Fibroblast of the conjunctiva (primary cell): Measurements from ENCODE around the gene OSGIN1.

ENCODE experiments used
- DNase-seq: peaks from one replicate; pipeline ENCODE4 v3.0.0-alpha.2; 2010; ENCODE audit warnings: low read depth

Gene OSGIN1

DNA sequence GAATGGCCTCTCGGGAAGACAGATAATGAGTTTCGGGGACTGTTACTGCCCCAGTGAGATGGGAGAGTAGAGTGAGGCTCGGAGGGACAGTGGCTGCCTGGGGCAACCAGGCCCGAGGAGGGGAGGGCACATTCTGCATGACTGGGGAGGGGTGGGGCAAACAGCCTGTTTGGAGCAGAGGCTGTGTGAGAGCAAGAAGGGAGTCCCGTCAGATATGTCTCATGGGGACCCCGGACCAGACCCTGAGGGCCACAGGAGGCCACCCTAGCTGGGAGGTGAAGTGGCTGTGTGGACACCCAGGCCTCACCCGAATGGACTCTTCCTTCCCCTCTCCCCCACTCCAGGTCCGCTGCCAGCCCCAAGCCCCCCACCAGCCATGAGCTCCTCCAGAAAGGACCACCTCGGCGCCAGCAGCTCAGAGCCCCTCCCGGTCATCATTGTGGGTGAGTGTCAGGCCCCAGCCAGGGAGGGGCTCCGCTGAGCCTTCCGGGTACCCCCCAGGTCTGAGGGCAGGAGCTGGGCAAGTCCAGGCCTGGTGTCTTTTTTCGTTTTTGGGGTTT is 4.3 kb downstream of the OSGIN1 start:
- DNase-seq = no peak

DNA sequence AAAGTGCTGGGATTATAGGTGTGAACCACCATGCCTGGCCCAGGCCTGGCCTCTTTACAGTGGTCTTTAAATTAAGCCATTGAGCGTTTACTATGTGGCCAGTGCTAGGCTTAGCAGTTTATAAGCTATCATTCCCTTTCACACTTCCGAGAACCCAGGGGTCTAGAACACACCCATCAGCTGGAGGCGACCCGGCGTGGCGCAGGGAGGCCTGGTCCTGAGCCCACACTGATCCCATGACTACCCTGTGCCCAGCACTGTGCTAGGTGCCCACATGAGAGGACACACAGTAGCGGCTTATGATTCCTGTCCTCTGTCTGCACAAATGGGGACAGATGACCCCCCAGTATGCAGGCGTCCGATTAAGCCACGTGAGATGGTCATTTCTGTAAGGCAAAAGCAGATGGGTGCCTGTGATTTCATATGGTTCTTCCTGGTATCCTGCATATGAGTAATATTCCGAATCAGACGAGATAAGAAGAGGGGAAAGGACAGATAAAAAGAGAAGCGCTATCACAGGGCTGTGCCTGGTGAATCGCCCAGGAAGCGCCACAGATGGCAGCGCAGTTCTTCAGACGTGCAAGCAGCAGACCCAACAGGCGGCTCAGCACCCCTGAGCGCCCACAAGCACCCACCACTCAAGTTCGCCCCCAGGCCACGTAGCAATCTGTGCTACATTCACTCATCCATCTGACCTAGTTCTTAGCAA is 5.3 kb downstream of the OSGIN1 start:
- DNase-seq = no peak

DNA sequence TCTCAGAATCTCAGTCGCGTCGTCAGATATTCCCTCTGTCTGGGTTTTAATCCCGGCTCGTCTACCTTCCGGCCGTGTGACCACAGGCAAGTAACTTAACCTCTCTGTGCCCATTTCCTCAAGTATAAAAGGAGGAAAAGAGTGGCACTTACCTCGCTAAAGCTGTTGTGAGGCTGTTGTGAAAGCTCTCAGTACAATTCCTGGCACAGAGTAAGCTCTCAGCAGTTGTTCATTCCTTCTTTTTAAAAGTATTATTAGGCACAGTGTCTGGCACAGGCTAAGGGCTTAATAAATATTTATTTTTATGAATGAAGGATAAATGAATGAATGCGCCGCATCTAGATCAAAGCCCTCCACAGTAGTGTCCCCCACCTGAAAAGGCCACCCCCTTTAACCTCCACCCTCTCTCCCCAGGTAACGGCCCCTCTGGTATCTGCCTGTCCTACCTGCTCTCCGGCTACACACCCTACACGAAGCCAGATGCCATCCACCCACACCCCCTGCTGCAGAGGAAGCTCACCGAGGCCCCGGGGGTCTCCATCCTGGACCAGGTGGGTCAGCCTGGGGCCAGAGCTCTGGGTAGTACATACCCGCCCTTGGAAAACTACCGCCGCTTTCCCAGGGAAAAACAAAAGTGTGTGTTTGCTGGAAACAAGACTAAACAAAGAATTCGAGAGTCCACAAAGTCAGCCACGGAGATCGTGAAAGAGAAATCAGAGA is 6.0 kb downstream of the OSGIN1 start:
- DNase-seq = no peak

DNA sequence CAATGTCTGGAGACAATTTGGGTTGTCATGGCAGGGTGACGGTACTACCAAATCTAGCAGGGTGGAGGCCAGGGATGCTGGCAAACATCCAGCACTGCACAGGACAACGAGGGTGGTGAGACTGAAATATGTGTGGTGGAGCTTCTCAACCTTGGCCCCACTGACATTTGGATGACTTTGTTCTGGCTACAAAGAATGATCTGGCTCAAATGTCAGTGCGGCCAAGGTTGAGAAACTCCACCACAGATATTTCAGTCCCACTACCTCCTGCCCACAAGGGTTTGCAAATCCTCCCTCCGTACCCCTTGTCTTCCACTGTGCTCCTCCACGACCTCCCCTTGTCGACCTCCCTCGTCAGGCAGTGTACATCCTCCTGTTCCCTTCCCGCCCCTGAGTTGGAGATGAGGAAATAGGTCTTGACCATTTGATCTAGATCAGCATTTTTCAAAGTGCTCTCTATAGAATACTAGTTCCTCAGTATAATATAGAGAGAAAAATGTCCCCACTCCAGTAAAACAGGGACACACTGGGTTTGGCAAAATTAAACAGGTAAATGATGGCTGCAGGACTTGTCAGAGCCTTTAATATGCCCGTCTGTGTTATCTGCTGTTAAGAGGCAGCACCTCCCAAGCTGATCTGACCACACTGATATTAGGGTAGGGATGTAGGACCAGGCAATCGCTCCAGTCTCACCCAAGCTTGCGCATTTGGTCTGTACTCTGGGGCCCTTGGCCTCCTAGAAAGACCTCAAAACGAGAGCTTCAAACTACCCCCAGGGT is 6.8 kb downstream of the OSGIN1 start:
- no peak for DNase-seq

DNA sequence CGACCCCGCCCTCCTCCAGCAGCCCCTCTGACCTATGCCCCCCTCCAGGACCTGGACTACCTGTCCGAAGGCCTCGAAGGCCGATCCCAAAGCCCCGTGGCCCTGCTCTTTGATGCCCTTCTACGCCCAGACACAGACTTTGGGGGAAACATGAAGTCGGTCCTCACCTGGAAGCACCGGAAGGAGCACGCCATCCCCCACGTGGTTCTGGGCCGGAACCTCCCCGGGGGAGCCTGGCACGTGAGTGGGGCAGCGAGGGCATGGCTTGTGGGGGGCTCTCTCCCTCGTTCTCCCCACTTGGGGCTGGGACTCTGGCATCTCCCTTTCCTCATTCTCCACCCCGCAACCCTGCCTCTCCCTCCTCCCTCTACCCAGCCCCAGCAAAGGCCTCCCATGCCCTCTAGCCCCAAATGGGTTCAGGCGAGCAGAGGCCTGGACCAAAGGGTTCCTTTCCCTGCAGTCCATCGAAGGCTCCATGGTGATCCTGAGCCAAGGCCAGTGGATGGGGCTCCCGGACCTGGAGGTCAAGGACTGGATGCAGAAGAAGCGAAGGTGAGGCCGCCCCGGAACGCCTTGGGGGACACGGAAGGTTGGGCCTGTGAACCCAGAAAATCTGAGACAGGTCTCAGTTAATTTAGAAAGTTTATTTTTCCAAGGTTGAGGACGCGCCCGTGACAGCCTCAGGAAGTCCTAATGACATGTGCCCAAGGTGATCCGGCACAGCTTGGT is 7.6 kb downstream of the OSGIN1 start:
- DNase-seq = no peak

DNA sequence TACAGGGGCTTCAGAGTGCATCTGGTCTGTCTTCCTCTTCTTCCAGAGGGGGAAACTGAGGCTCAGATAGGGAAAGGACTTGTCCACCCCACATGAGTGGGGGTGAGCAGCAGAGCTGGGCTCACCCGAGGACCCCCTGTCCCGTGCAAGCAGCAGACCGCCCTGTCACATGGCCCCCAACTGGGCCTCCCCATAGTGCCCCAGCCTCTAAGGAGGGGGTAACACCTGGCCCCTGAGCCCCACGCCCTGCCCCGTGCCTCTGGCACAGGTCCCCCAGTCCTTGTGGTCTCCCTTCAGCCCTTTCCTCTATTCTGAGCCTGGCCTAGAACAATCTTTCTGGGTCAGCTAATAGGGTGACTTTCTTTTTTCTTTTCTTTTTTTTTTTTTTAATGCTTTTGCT is 8.6 kb downstream of the OSGIN1 start:
- DNase-seq = no peak

DNA sequence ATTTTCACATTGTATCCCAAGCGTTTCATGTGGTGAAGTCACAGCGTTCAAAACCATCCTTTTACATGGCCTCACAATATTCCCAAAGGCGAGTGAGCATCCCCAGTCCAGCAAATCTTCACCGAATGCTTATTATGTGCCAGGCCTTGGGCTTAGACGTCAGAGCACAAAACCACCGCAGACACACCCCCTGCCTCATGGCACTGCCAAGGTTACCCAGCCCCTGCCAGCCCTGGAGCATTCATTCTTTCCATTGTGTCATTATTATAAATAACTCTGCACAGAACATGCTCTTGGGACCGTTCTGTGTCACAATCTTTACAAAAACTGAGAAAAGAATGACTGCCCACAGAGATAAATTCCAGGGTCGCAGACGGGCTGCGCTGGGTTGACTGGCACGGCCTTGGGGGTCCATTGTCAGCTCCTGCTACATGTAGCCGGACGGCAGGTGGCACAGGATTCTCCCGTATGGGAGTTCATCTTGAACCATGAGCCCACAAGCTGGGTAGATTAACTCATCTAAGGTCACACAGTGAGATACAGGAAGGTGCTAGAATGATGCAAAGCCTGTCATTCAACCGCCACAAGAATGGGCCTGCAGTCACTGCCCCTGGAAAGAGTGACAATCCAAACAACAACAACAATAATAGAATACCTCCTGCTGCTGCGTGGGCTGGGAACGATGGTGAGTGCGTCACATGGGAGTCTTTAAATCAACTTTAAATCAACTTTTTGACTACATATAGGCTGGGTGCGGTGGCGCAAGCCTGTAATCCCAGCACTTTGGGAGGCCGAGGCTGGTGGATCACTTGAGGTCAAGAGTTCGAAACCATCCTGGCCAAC is 10.5 kb downstream of the OSGIN1 start:
- DNase-seq = no peak

DNA sequence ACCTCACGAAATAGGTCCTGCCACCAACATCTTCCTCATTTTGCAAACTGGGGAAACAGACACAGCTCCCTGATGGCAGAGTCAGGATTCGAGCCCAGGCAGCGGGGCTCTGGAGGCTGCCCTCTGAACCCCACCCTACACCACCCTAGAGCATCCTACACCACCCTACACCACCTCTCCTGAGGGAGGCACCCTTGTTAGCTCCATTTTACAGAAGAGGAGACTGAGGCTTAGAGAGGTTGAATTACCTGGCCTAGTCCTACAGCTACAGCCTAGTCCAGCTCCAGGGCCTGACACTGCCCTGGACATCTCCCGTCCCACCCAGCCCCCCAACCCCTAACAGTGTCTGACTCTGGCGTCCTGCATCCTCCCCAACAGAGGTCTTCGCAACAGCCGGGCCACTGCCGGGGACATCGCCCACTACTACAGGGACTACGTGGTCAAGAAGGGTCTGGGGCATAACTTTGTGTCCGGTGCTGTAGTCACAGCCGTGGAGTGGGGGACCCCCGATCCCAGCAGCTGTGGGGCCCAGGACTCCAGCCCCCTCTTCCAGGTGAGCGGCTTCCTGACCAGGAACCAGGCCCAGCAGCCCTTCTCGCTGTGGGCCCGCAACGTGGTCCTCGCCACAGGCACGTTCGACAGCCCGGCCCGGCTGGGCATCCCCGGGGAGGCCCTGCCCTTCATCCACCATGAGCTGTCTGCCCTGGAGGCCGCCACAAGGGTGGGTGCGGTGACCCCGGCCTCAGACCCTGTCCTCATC is 11.8 kb downstream of the OSGIN1 start:
- no peak for DNase-seq

DNA sequence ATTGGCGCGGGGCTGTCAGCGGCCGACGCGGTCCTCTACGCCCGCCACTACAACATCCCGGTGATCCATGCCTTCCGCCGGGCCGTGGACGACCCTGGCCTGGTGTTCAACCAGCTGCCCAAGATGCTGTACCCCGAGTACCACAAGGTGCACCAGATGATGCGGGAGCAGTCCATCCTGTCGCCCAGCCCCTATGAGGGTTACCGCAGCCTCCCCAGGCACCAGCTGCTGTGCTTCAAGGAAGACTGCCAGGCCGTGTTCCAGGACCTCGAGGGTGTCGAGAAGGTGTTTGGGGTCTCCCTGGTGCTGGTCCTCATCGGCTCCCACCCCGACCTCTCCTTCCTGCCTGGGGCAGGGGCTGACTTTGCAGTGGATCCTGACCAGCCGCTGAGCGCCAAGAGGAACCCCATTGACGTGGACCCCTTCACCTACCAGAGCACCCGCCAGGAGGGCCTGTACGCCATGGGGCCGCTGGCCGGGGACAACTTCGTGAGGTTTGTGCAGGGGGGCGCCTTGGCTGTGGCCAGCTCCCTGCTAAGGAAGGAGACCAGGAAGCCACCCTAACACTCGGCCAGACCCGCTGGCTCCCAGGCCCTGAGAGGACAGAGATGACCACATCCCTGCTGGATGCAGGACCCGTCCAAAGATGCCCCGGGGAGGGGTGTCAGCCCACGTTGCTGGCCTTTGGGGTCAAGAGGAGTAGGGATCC is 12.6 kb downstream of the OSGIN1 start:
- DNase-seq = no peak

DNA sequence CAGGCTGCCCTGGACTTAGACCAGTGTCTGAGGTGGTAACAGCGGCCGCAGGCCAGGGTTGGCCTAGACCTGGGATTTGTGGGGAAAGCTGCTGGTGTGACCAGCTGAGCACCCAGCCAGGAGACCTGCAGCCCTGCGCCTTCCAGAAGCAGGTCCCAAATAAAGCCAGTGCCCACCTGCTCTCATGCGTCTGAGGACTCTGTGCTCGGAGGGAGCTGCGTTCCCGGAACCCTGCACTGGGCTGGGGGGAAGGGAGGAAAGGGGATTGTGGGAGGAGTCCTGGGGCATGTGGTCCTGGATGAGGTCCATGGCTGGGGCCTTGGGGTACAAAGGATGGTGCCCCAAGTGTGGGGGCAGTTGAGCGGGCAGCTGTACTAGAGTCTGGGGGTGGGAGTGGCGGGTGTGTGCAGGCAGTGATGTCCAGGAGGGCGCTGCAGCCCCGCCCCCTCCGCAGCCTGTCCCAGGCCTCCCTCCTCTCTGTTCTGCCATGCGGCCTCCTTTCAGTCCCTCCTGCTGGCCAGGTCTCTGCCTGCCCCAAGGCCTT is 13.2 kb downstream of the OSGIN1 start:
- no peak for DNase-seq

DNA sequence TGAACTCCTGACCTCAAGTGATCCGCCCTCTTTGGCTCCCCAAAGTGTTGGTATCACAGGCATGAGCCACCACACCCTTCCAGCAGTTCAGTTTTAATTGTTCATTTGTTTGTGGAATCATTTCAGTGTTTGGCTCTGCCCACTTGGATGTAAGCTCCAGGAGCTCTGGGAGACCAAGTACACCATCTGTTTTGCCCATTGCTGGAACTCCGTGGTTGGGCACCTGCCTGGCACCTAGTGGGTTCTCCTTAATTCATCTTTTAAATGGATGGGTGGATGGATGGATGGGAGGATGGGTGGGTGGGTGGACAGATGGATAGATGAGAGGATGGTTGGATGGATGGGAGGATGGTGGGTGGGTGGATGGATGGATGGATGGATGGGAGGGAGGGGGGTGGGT is 14.1 kb downstream of the OSGIN1 start:
- DNase-seq = no peak

DNA sequence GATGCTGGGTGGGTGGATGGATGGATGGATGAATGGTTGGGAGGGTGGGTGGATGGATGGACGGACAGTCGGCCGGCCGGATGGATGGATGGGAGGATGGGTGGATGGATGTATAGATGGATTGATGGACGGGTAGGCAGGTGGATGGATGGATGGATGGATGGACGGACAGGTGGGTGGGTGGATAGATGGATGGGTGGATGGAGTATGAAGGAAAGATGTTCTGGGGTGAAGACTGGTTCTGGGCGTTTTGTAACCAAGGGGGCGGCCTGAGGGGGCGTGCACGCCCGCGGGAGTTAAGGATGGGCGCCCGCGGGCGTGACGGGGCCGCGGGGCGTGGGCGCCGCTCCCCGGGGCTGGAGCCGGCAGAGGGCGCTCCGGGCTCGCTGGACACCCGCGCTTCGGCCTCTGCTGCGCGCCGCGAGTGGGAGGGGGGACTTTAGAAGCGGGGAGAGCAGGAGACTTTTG is 14.8 kb downstream of the OSGIN1 start, which contains the start of gene NECAB2:
Gene NECAB2, plus strand, starts transcription at position 407 of the 468 bp plus-strand sequence. CDS start 405 bp downstream, outside the sequence.
- DNase-seq = no peak

DNA sequence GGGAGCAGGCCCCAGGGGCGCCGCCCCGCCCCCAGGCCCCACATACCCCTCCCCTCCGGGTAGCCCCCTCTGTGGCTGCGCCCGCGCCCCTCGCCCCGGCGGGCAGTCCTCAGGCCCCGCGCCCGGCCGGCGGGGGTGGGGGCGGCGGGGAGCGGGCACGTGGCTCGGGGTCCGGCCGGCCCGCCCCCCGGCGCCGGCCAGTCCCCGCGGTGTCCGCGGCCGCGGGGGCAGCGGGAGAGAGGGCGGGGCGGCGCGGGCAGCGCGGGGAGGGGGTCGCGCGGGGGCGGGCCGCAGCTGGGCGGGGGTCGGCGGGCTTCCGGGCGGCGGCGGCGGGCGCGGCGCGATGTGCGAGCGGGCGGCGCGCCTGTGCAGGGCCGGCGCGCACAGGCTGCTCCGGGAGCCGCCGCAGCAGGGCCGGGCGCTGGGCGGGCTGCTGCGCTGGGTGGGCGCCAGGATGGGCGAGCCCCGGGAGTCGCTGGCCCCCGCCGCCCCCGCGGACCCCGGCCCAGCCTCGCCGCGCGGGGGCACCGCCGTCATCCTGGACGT is 15.3 kb downstream of the OSGIN1 start:
- no peak for DNase-seq

DNA sequence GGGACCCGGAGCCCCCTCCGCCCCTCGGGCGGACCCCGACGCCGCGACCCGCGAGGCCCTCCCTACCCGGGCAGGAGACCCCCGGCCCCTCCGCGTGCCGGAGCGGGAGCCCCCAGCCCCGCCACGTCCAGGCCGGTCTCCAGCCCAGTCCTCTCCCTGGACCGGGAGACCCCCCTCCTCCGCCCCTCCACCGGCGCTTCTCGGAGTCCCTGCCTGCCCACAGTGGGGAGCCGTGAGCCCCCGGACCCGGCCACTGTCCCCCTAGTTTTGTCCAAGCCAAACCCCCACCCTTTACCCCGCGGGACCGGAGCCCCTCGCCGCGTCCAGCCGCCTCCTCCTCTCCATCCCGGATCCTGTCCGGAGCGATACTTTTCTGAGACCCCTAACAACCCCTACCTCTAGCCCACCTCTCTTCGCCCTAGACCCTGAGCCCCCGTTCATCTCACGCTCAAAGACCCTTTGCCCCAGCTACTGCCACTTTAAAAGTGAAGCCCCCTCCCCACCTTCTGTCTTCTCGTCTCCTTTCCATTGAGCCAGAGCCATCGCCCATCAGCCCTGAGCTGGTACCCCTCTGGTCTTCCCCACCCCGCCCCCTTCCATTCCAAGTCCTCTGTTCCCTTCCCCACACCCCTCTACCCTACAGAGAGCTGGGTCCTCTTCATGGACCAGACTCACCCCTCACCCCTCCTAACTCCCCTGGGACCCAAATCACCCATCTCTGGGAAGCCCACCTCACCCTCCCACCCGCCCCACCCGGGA is 16.0 kb downstream of the OSGIN1 start:
- no peak for DNase-seq

DNA sequence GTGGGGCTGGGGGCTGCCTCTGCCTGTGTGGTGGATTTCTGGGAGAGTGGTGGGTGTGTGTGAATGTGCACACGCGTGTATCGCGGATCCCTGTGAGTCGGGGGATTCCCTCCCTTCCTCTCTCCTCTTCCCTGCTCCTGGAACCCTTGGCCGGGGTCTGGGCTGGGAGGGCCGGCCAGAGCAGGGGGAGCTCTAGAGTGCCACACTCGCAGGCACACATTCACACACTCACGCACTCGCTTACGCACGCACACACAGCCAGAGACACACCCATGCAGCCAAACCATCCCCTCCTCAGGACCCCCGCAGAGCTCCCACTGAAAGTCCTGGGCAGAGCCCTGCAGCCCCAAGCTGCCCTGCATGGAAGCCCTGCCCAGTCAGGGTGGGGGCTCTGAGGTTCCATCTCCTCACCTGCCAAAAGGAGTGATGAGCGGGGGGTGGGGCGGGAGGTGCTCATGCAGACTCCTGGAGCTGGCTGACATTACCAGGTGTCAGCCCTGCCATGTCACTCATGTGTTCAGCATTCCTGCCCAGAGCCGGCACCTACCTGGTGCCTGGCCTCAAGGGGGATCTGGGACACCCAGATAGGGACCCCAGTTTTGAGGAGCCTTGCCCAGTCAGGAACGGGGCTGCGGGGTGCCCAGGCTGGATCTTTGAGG is 16.9 kb downstream of the OSGIN1 start:
- DNase-seq = no peak

DNA sequence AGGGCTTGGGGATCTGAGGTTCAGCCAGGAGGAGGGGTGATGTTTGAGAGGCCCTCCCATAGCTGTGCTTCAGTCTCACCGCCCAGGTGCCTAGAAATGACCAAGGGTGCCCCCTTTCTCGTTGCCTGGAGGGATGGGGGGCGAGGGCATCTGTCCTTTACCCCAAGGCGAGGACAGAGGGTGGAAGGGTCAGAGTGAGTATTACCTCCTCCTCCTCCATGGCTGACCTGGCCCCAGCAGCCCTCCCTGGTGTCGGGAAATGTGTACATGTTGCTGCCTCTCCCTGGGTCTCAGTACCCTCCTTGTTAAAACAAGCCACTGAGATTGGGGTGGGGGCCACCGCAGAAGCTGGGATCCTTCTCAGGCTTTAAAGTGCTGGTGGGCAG is 17.4 kb downstream of the OSGIN1 start:
- no peak for DNase-seq
